ENCODE data around the gene RPTOR. TPM values are rescaled to one million over a fixed set of nuclear protein-coding genes. Genes with fewer than 3 reads are reported as not detected.

Gene RPTOR
- polyA plus RNA-seq, 1 of the 3 experiments (the other 2 are of a cell fraction), result 14.9 TPM

DNA sequence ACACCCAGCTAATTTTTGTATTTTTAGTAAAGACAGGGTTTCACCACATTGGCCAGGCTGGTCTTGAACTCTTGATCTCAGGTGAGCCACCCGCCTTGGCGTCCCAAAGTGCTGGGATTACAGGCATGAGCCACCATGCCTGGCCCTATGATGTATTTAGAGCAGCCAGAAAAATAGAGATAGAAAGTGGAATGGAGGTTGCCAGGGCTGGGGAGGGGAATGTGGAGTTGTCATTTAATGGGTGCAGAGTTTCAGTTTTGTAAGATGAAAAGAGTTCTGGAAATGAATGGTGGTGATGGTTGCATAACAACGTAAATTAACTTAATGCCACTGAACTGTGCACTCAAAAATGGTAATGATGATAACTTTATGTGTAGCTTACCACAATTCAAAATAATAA lies 36.7 kb upstream of the RPTOR start (continued):
- TF ChIP-seq, protein P1, sequence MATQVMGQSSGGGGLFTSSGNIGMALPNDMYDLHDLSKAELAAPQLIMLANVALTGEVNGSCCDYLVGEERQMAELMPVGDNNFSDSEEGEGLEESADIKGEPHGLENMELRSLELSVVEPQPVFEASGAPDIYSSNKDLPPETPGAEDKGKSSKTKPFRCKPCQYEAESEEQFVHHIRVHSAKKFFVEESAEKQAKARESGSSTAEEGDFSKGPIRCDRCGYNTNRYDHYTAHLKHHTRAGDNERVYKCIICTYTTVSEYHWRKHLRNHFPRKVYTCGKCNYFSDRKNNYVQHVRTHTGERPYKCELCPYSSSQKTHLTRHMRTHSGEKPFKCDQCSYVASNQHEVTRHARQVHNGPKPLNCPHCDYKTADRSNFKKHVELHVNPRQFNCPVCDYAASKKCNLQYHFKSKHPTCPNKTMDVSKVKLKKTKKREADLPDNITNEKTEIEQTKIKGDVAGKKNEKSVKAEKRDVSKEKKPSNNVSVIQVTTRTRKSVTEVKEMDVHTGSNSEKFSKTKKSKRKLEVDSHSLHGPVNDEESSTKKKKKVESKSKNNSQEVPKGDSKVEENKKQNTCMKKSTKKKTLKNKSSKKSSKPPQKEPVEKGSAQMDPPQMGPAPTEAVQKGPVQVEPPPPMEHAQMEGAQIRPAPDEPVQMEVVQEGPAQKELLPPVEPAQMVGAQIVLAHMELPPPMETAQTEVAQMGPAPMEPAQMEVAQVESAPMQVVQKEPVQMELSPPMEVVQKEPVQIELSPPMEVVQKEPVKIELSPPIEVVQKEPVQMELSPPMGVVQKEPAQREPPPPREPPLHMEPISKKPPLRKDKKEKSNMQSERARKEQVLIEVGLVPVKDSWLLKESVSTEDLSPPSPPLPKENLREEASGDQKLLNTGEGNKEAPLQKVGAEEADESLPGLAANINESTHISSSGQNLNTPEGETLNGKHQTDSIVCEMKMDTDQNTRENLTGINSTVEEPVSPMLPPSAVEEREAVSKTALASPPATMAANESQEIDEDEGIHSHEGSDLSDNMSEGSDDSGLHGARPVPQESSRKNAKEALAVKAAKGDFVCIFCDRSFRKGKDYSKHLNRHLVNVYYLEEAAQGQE (IDR thresholded peaks at IDR 0.05; ENCODE audit: low read depth, low read length), result no peak
- TF ChIP-seq GATA2 (CRISPR knock-in tag; IDR thresholded peaks at IDR 0.05), result no peak
- TF ChIP-seq SIN3A (IDR thresholded peaks at IDR 0.05; ENCODE audit: borderline replicate concordance, low read depth, low read length), result no peak

GRCh38 chr17:80509311-80509710 lies 35.3 kb upstream of the RPTOR start:
- Histone ChIP-seq H3K36me3 (replicated peaks in 1 of 2; ENCODE audit: control insufficient read depth in 1 of 2, insufficient read depth in 2 of 2, low read length in 1 of 2) (no peaks in the 10 kb centered on the region), H3K4me2 (no peak overlapping the region), H3K4me3 (ENCODE audit: low read depth in 2 of 2, low read length in 1 of 2) (no peak overlapping the region), H3K9me3 (no peaks in the 10 kb centered on the region), H3K9ac (no peak overlapping the region), H3K9me2 (no peaks in the 10 kb centered on the region), H2AFZ (ENCODE audit: low read depth) (no peak overlapping the region), H3K79me2 (ENCODE audit: insufficient read depth) (no peaks in the 10 kb centered on the region), H4K20me1 (ENCODE audit: insufficient read depth) (no peaks in the 10 kb centered on the region), H3F3A (replicated peaks; ENCODE audit: insufficient read depth) (peaks cover 10% of the 10 kb centered on the region), H3K27me3 (ENCODE audit: insufficient read depth) (no peaks in the 10 kb centered on the region), H3K27ac (ENCODE audit: low read depth in 2 of 2, low read length in 1 of 2) (no peak overlapping the region), H3K4me1 (ENCODE audit: control insufficient read depth in 1 of 2, insufficient read depth in 2 of 2, low read depth in 1 of 2, low read length in 1 of 2) (peaks cover 0 to 9% of the 10 kb centered on the region in 2 experiments; a peak in 2 of 4 replicates)
- no peak for TF ChIP-seq FOSL2 (IDR thresholded peaks at IDR 0.05; ENCODE audit: borderline replicate concordance, low read depth)
- no peak for TF ChIP-seq RFX5 (IDR thresholded peaks at IDR 0.05; ENCODE audit: low read length)
- TF ChIP-seq FOXM1 (IDR thresholded peaks at IDR 0.05; ENCODE audit: low read depth), result no peak
- TF ChIP-seq USF2 (IDR thresholded peaks at IDR 0.05; ENCODE audit: borderline replicate concordance, low read depth, low read length), result no peak
- no peak for TF ChIP-seq MXI1 (IDR thresholded peaks at IDR 0.05; ENCODE audit: low read depth, low read length)
- TF ChIP-seq GABPA (IDR thresholded peaks at IDR 0.05; ENCODE audit: low read depth), result no peak
- no peak for TF ChIP-seq TCF12 (IDR thresholded peaks at IDR 0.05)
- TF ChIP-seq FOXJ3 (CRISPR knock-in tag; IDR thresholded peaks at IDR 0.05), result no peak
- no peak for TF ChIP-seq PBX3 (IDR thresholded peaks at IDR 0.05)
- no peak for TF ChIP-seq GATA2 (CRISPR knock-in tag; IDR thresholded peaks at IDR 0.05)
- no peak for TF ChIP-seq POLR2AphosphoS5 (IDR thresholded peaks at IDR 0.05; ENCODE audit: low read depth, low read length)
- ChIA-PET CTCF (interaction anchor here (1.3 kb wide), 1 partner anchor 66 kb away, joined by 6 read pairs; no protein-coding TSS in a partner anchor), POLR2A (no interaction called here)
- no peak for DNase-seq
- 46% methylated on average over 8 of the region's 8 CpGs for WGBS (ENCODE audit: low lambda C conversion rate)
